Uterus (tissue), 4 donors: ENCODE data around the gene C12orf43. TPM values are rescaled to one million over a fixed set of nuclear protein-coding genes. Genes with fewer than 3 reads are reported as not detected.
"Not testable (repeated sequence)": the region's sequence is repeated elsewhere in the genome, so short reads cannot be mapped to it uniquely, and the experiment has no call there.

Source experiments
- DNase-seq, 2 donors: peaks; one replicate each; pipeline ENCODE4 v3.0.0-alpha.2; 2019 to 2020
- H3K27ac ChIP-seq, 2 donors: fragments of 200-600 bp; sonication (generic); 1 replicate in 1 of 2; 2 replicates in 1 of 2; pipeline ENCODE4 v1.5.1; 2016 to 2018
- H3K27me3 ChIP-seq, 2 donors: fragments of 200-600 bp; sonication (generic); one replicate each; pipeline ENCODE4 v1.5.1; 2018 to 2019; ENCODE audit warnings: control low read depth in 1 of 2
- H3K36me3 ChIP-seq, 2 donors: fragments of 200-600 bp; sonication (generic); one replicate each; pipeline ENCODE4 v1.5.1; 2019; ENCODE audit warnings: control low read depth in 1 of 2
- H3K4me1 ChIP-seq, 2 donors: fragments of 200-600 bp; sonication (generic); one replicate each; pipeline ENCODE4 v1.5.1; 2018 to 2019; ENCODE audit warnings: control low read depth in 1 of 2
- H3K4me3 ChIP-seq, 2 donors: fragments of 200-600 bp; sonication (generic); 1 replicate in 1 of 2; 2 replicates in 1 of 2; pipeline ENCODE4 v1.5.1; 2018 to 2019; ENCODE audit warnings: mild to moderate bottlenecking in 1 of 2
- H3K9me3 ChIP-seq, 2 donors: fragments of 200-600 bp; sonication (generic); one replicate each; pipeline ENCODE4 v1.5.1; 2019; ENCODE audit warnings: control low read depth in 1 of 2
- POLR2A ChIP-seq, 2 donors: fragments of 450-650 bp; IDR thresholded peaks; one replicate each; pipeline ENCODE4 v1.6.1; 2016; ENCODE audit warnings: antibody characterized with exemption in 2 of 2, mild to moderate bottlenecking in 1 of 2, moderate library complexity in 1 of 2
- intact Hi-C: fragments of 100-400 bp; cut with DNase I; formaldehyde crosslinking; loops from one replicate; pipeline ENCODE4 v1.15.1; 2023; ENCODE audit warnings: low total_unique reads
- total RNA-seq, 4 donors: library from RNA; depleted of rRNA in 3 of 4; stranded (reverse); fragments of >200 nt in 3 of 4; gene quantifications; one replicate each; pipeline versions ENCODE4 v1.1.0 to v1.2.4, GENCODE V29; 2014 to 2023
- TF ChIP-seq, protein P1 (sequence below), 4 experiments: fragments of 200-600 bp in 2 of 4; fragments of 450-650 bp in 2 of 4; sonication (generic) in 2 of 4; IDR thresholded peaks; one replicate each; pipeline ENCODE4 v1.5.1; 2016 to 2019; ENCODE audit warnings: antibody characterized with exemption in 4 of 4, mild to moderate bottlenecking in 2 of 4, moderate library complexity in 1 of 4
- donor health status: DM: yes; HTN: yes; CAD: no.

The C12orf43 gene
- total RNA-seq, 4 donors from 2014 or later = 12.2 to 23.5 (median 19.0) TPM

DNA sequence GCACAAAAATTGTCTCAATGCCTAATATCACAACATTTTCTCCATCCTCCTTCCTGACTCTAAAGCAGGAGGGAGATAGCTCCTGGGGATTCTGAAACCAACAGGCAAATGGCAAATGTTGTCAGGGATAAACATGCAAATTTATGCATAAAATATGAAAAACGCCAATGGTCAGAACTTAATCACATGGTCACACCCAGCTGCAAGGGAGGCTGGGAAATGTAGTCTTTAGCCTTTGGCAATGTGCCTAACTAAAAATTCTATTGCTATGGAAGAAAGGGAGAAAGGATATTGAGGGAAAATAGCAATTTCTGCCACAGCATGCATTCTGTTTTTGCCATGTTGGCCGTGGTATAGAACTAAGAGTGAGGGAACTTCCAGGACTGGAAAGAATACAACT lies 34.4 kb upstream of the C12orf43 start:
- H3K4me1 ChIP-seq = no peaks in the 10 kb centered on the region
- H3K4me3 ChIP-seq = no peak overlapping the region
- no peak for TF ChIP-seq POLR2A (IDR thresholded peaks at IDR 0.05)
- TF ChIP-seq, protein P1, sequence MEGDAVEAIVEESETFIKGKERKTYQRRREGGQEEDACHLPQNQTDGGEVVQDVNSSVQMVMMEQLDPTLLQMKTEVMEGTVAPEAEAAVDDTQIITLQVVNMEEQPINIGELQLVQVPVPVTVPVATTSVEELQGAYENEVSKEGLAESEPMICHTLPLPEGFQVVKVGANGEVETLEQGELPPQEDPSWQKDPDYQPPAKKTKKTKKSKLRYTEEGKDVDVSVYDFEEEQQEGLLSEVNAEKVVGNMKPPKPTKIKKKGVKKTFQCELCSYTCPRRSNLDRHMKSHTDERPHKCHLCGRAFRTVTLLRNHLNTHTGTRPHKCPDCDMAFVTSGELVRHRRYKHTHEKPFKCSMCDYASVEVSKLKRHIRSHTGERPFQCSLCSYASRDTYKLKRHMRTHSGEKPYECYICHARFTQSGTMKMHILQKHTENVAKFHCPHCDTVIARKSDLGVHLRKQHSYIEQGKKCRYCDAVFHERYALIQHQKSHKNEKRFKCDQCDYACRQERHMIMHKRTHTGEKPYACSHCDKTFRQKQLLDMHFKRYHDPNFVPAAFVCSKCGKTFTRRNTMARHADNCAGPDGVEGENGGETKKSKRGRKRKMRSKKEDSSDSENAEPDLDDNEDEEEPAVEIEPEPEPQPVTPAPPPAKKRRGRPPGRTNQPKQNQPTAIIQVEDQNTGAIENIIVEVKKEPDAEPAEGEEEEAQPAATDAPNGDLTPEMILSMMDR (IDR thresholded peaks at IDR 0.05) = no peak
- intact Hi-C loops = no loop called here
- DNase-seq = no peak
- H3K9me3 ChIP-seq = no peaks in the 10 kb centered on the region
- no peak overlapping the region for H3K27ac ChIP-seq
- H3K36me3 ChIP-seq = no peaks in the 10 kb centered on the region
- no peaks in the 10 kb centered on the region for H3K27me3 ChIP-seq

DNA sequence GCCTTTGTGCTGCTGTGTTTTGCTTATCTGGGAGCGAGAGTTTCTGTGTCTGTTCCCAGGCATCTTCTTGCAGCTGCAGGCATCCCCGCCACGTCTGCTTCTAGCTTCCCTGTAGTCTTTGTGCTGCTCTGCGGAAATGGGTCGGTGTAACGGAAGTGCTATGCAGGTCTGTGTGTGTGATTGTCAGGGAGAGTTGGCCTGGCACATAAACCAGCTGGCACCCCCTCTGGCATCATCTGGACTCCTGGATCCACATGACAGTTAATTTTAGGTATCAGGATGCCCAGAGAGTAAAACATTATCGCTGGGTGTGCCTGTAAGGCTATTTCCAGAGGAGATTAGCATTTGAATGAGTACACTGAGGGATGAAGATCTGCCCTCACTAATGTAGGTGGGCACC lies 32.2 kb upstream of the C12orf43 start:
- H3K27me3 ChIP-seq = no peaks in the 10 kb centered on the region
- intact Hi-C loops = no loop called here
- H3K4me1 ChIP-seq = no peaks in the 10 kb centered on the region
- no peaks in the 10 kb centered on the region for H3K36me3 ChIP-seq
- TF ChIP-seq, protein P1 (IDR thresholded peaks at IDR 0.05) = no peak
- no peak for TF ChIP-seq POLR2A (IDR thresholded peaks at IDR 0.05)
- DNase-seq = no peak
- H3K27ac ChIP-seq = no peak overlapping the region
- no peaks in the 10 kb centered on the region for H3K9me3 ChIP-seq
- H3K4me3 ChIP-seq = no peak overlapping the region

DNA sequence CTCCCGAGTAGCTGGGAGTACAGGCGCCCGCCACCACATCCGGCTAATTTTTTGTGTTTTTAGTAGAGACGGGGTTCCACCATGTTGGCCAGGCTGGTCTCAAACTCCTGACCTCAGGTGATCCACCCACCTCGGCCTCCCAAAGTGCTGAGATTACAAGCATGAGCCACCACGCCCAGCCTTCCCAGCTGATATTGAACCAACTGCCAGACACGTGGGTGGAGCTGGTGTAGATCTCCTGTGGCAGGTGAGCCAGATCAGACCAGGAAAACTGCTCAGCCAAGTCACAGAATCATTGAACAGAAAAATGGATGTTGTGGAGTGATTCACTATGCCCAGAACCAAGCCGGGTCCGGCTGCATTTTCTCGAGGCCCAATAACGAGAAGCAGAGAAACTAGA lies 31.1 kb upstream of the C12orf43 start:
- H3K27me3 ChIP-seq, H3K27ac ChIP-seq, H3K4me3 ChIP-seq, H3K36me3 ChIP-seq, H3K9me3 ChIP-seq, intact Hi-C loops, H3K4me1 ChIP-seq, DNase-seq: not testable (repeated sequence)

DNA sequence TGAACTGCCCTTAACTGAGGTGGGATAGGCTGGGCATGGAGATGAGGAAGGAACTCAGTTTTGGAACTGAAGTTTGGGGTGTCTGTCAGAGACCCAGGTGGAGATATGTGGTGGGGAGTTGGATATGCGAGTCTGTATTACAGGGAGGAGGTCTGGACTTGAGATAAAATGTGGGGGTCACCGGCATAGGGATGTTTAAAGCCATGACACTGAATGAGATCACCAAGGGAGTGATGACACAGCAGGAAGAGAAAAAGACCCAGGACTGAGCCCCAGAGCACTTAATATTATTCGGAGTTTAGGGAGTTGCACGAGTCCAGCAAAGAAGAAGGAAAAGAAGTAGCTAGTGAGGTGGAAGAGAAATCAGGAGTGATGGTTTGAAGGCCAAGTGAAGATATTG lies 26.8 kb upstream of the C12orf43 start:
- Histone ChIP-seq H3K4me3 (no peak overlapping the region), H3K27ac (no peak overlapping the region), H3K36me3 (no peaks in the 10 kb centered on the region), H3K9me3 (no peaks in the 10 kb centered on the region), H3K27me3 (no peaks in the 10 kb centered on the region), H3K4me1 (no peaks in the 10 kb centered on the region)
- no peak for TF ChIP-seq POLR2A (IDR thresholded peaks at IDR 0.05)
- TF ChIP-seq, protein P1 (IDR thresholded peaks at IDR 0.05) = no peak
- DNase-seq = no peak
- intact Hi-C loops = no loop called here

DNA sequence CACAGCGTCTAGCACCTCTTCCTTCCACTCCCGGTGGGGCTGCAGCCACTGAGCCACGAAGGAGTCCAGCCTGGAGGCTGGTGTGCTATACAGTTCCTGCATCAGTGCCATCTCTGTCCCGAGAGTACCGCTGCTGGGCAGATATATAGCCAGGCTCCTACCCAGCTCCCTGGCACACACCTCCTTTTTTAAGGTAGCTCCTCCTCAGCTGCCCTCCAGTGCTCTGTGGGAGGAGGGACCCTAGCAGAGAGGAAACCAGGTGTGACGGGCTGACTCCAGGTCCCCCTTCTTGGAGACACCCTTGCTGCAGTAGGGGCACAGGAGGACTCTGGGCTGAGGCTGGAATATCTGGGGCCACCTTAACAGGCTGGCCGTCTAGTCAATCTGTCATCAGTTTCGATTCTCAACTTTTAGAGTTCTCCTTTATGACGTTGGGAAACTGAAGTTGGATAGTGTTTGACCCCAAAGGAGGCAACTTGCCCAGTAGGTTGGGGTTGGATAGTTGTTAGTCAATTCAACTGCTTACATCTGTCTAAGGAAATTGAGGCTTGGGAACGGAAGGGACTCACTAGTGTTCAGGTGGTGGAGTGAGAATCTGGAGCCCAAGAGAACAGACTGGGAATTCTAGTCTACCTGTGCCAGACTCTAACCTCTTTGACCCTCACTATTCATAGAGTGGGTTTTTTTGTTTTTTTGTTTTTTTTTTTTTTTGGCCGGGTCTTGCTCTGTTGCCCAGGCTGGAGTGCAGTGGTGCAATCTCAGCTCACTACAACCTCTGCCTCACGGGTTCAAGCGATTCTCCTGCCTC lies 22.8 kb upstream of the C12orf43 start, which contains the start of gene OASL:
Gene OASL, minus strand, starts transcription at position 386 of the 808 bp plus-strand sequence. Its CDS starts 275 bp downstream, at position 111.
- no peak for DNase-seq
- no peaks in the 10 kb centered on the region for H3K27me3 ChIP-seq
- peak within 1 kb of the TSS in 1 of 2 donors; percentile 26 for H3K4me3 ChIP-seq
- no peaks in the 10 kb centered on the region for H3K36me3 ChIP-seq
- H3K9me3 ChIP-seq = no peaks in the 10 kb centered on the region
- H3K27ac ChIP-seq = no peak within 1 kb of the TSS
- TF ChIP-seq POLR2A (IDR thresholded peaks at IDR 0.05) = no peak
- TF ChIP-seq, protein P1 (IDR thresholded peaks at IDR 0.05) = no peak
- no peaks in the 10 kb centered on the region for H3K4me1 ChIP-seq
- intact Hi-C loops = no loop called here
